Activated naive CD4-positive, alpha-beta T cell treated with Interleukin-2 at 50 U/mL for 16 hours (primary cell): Measurements from ENCODE around the gene PCDH9.

Experiments used
- DNase-seq: peaks from one replicate; pipeline ENCODE4 v3.0.0-alpha.2; 2020

The PCDH9 gene

GRCh38 chr13:67075239-67075638 is 154.9 kb downstream of the PCDH9 start:
- no peak for DNase-seq

- DNase-seq, result no peak
These were observed 158.1 kb downstream of the PCDH9 start for GRCh38 chr13:67071918-67072598.

- no peak for DNase-seq
These were observed 159.8 kb downstream of the PCDH9 start for GRCh38 chr13:67070306-67070705.

- no peak for DNase-seq
These were observed 160.9 kb downstream of the PCDH9 start for GRCh38 chr13:67069117-67069767.

GRCh38 chr13:67064920-67065319 is 165.2 kb downstream of the PCDH9 start:
- DNase-seq, result no peak

- no peak for DNase-seq
These were observed 167.1 kb downstream of the PCDH9 start for GRCh38 chr13:67063036-67063435.

GRCh38 chr13:67062160-67062559 is 168.0 kb downstream of the PCDH9 start:
- no peak for DNase-seq

GRCh38 chr13:67061750-67062149 is 168.4 kb downstream of the PCDH9 start:
- no peak for DNase-seq

- no peak for DNase-seq
These were observed 177.3 kb downstream of the PCDH9 start for GRCh38 chr13:67052550-67053490.

- DNase-seq, result no peak
These were observed 180.4 kb downstream of the PCDH9 start for GRCh38 chr13:67049744-67050143.

GRCh38 chr13:67048821-67049150 is 181.3 kb downstream of the PCDH9 start:
- DNase-seq, result no peak

GRCh38 chr13:67048084-67048820 is 181.9 kb downstream of the PCDH9 start:
- no peak for DNase-seq

- no peak for DNase-seq
These were observed 184.8 kb downstream of the PCDH9 start for GRCh38 chr13:67045357-67045756.

- DNase-seq, result no peak
These were observed 186.2 kb downstream of the PCDH9 start for GRCh38 chr13:67043901-67044300.

GRCh38 chr13:67042556-67042955 is 187.6 kb downstream of the PCDH9 start:
- DNase-seq, result no peak

- no peak for DNase-seq
These were observed 193.3 kb downstream of the PCDH9 start for GRCh38 chr13:67036699-67037457.

GRCh38 chr13:67033170-67033569 is 197.0 kb downstream of the PCDH9 start:
- DNase-seq, result no peak

- DNase-seq, result no peak
These were observed 206.8 kb downstream of the PCDH9 start for GRCh38 chr13:67023130-67023876.

GRCh38 chr13:67018775-67019174 is 211.4 kb downstream of the PCDH9 start:
- no peak for DNase-seq

GRCh38 chr13:67017276-67017675 is 212.9 kb downstream of the PCDH9 start:
- DNase-seq, result no peak

- DNase-seq, result no peak
These were observed 214.0 kb downstream of the PCDH9 start for GRCh38 chr13:67015976-67016600.
